ENCODE data around the gene KCNMA1. TPM values are rescaled to one million over a fixed set of nuclear protein-coding genes. Genes with fewer than 3 reads are reported as not detected.

KCNMA1 gene
- total RNA-seq, 1 experiment from 2014 or later = 0.49 TPM

GRCh38 chr10:77168861-77169260 is 468.7 kb downstream of the KCNMA1 start (continued):
- TF ChIP-seq SRF (IDR thresholded peaks at IDR 0.05; ENCODE audit: low read depth) (no peak), SP1 (IDR thresholded peaks at IDR 0.05; ENCODE audit: low read depth) (peak; percentile 52), SIN3A (IDR thresholded peaks at IDR 0.05; ENCODE audit: low read depth) (0 out of 2 replicates have a peak, but pooled peaks have one; percentile 21), EGR1 (IDR thresholded peaks at IDR 0.05; ENCODE audit: low read depth) (no peak), ZBTB33 (IDR thresholded peaks at IDR 0.05; ENCODE audit: extremely low read depth, insufficient replicate concordance, low read length) (no peak), FOSL1 (IDR thresholded peaks at IDR 0.05; ENCODE audit: low read depth) (peak; percentile 59), CBX3 (IDR thresholded peaks at IDR 0.05; ENCODE audit: low read depth) (no peak), TCF7L2 (IDR thresholded peaks at IDR 0.05; ENCODE audit: borderline replicate concordance, extremely low read depth, insufficient read depth, insufficient read length) (no peak), EZH2 (IDR thresholded peaks at IDR 0.05) (no peak), POLR2A (IDR thresholded peaks at IDR 0.05; ENCODE audit: borderline replicate concordance, extremely low read depth, insufficient read depth, insufficient read length) (no peak), CEBPB (IDR thresholded peaks at IDR 0.05; ENCODE audit: low read depth) (peak; percentile 21; the same call in 1 of the 2 replicates), ATF3 (IDR thresholded peaks at IDR 0.05) (no peak), CTCF (IDR thresholded peaks at IDR 0.05 in 2 of 3, conservative IDR thresholded peaks at IDR 0.05 in 1 of 3; ENCODE audit: borderline replicate concordance in 1 of 3, insufficient read depth in 1 of 3, low read depth in 2 of 3, low read length in 2 of 3) (no peak)

All from HCT116 (cell line).